Prostate gland (tissue), 2 donors: ENCODE measurements around the gene PDZD7.

ENCODE experiments used
- POLR2A ChIP-seq: fragments of 450-650 bp; IDR thresholded peaks from one replicate; pipeline ENCODE4 v1.6.1; 2016; ENCODE audit warnings: antibody characterized with exemption, mild to moderate bottlenecking
- POLR2AphosphoS5 ChIP-seq: sonication (generic); formaldehyde crosslinking; IDR thresholded peaks from one replicate; pipeline ENCODE4 v1.6.1; 2017; ENCODE audit warnings: antibody characterized with exemption
- TF ChIP-seq, protein P1 (sequence below), 4 experiments: fragments of 200-600 bp in 2 of 4; fragments of 450-650 bp in 2 of 4; sonication (generic) in 2 of 4; IDR thresholded peaks; 1 replicate in 3 of 4; 2 replicates in 1 of 4; pipeline ENCODE4 v1.5.1; 2016 to 2019; ENCODE audit warnings: antibody characterized with exemption in 4 of 4, mild to moderate bottlenecking in 2 of 4, moderate library complexity in 2 of 4

DNA sequence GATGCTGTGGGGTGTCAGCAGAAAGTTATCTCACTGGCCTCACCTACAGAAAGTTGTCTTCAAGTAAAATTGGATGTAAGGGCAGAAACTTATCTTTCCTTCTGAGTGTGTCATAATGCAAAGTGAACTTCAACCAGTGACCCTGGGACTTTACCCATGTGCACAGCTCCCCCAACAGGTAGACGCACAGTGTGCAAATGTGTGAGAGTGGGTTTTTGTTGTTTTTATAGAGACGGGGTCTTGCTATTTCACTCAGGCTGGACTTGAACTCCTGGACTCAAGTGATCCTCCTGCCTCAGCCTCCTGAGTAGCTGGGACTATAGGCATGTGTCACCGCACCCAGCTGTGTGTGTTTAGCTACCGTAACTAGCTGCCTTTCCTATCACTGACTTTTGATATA, 24.5 kb upstream of the PDZD7 start:
- TF ChIP-seq, protein P1, sequence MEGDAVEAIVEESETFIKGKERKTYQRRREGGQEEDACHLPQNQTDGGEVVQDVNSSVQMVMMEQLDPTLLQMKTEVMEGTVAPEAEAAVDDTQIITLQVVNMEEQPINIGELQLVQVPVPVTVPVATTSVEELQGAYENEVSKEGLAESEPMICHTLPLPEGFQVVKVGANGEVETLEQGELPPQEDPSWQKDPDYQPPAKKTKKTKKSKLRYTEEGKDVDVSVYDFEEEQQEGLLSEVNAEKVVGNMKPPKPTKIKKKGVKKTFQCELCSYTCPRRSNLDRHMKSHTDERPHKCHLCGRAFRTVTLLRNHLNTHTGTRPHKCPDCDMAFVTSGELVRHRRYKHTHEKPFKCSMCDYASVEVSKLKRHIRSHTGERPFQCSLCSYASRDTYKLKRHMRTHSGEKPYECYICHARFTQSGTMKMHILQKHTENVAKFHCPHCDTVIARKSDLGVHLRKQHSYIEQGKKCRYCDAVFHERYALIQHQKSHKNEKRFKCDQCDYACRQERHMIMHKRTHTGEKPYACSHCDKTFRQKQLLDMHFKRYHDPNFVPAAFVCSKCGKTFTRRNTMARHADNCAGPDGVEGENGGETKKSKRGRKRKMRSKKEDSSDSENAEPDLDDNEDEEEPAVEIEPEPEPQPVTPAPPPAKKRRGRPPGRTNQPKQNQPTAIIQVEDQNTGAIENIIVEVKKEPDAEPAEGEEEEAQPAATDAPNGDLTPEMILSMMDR (IDR thresholded peaks at IDR 0.05), result no peak
- TF ChIP-seq POLR2A (no peak), POLR2AphosphoS5 (no peak)
